A204.1 (cell line): Measurements from ENCODE around the gene ANKRD42.

Source experiments
- FAIRE-seq: peaks from 2 replicates; lab custom pipeline; 2012; peaks lifted over from hg19 to GRCh38; lab: Jason Lieb, UNC

ANKRD42 gene

GRCh38 chr11:83292709-83293456 is 99.4 kb downstream of the ANKRD42 start:
- FAIRE-seq: peak; percentile 57

- no peak for FAIRE-seq
These were observed 99.9 kb downstream of the ANKRD42 start for GRCh38 chr11:83293457-83293774.

- FAIRE-seq: no peak
These were observed 100.7 kb downstream of the ANKRD42 start for GRCh38 chr11:83294208-83294607.
